Muscle layer of duodenum (tissue), 2 donors: ENCODE measurements around the gene DMKN.

Experiments used
- H3K27ac ChIP-seq: one replicate; pipeline ENCODE4 v1.7.0; 2013; ENCODE audit warnings: mild to moderate bottlenecking, low read length
- H3K27me3 ChIP-seq: one replicate; pipeline ENCODE4 v1.7.0; 2013; ENCODE audit warnings: low read depth, mild to moderate bottlenecking, control low read depth, low read length
- H3K36me3 ChIP-seq, 2 donors: one replicate each; pipeline ENCODE4 v1.7.0; 2013; ENCODE audit warnings: low read length in 2 of 2, control low read depth in 1 of 2, mild to moderate bottlenecking in 1 of 2; ENCODE audit not compliant: insufficient read depth in 2 of 2, control insufficient read depth in 1 of 2
- H3K4me1 ChIP-seq, 2 donors: one replicate each; pipeline ENCODE4 v1.7.0; 2013; ENCODE audit warnings: low read length in 2 of 2, mild to moderate bottlenecking in 2 of 2, control low read depth in 1 of 2, moderate library complexity in 1 of 2; ENCODE audit not compliant: insufficient read depth in 2 of 2, control insufficient read depth in 1 of 2
- H3K4me3 ChIP-seq, 2 donors: one replicate each; pipeline ENCODE4 v1.7.0; 2013; ENCODE audit warnings: low read length in 2 of 2, low read depth in 1 of 2, mild to moderate bottlenecking in 1 of 2
- H3K9me3 ChIP-seq, 2 donors: one replicate each; pipeline ENCODE4 v1.7.0; 2013; ENCODE audit warnings: low read length in 2 of 2, control low read depth in 1 of 2, mild to moderate bottlenecking in 1 of 2; ENCODE audit not compliant: control insufficient read depth in 1 of 2
- donor health status: healthy.

The DMKN gene

DNA sequence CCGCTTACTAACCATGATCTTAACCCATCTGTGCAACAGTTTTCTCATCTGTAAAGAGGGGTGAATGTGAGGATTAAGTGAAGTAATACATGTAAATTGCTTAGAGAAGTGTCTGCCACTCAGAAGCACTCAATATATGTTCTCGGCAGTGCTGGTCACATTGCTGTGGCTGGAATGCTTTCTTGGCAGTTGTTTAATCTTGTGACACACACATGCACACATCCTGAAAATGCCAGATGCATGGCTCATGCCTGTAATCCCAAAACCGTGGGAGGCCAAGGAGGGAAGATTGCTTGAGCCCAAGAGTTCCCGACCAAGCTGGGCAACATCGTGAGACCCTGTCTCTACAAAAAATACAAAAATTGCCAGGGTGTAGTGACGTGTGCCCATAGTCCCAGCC lies 4.9 kb upstream of the DMKN start:
- Histone ChIP-seq H3K9me3 (no peaks in the 10 kb centered on the region), H3K36me3 (no peaks in the 10 kb centered on the region), H3K27me3 (peaks cover 12% of the 10 kb centered on the region), H3K27ac (no peak overlapping the region), H3K4me3 (no peak overlapping the region), H3K4me1 (no peaks in the 10 kb centered on the region)

DNA sequence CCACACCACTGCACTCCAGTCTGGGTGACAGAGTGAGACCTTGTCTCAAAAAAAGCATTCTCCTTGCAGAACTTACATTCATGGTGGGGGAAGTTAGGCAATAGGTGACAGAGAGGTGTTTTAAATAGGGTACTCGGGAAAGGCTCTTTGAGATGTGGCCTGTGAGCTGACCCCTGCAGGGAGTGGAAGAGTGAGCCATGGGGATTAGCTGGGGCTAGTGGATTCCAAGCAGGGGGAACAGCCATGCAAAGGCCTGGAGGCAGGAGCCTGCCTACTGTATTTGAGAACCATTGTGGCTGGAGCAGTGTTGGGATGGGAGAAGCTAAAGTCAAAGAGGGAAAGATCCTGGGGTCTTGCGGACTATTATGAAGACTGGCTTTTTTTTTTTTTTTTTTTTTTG lies 3.9 kb upstream of the DMKN start:
- Histone ChIP-seq H3K4me3 (no peak overlapping the region), H3K4me1 (no peaks in the 10 kb centered on the region), H3K27ac (no peak overlapping the region), H3K9me3 (no peaks in the 10 kb centered on the region), H3K36me3 (no peaks in the 10 kb centered on the region), H3K27me3 (peaks cover 19% of the 10 kb centered on the region)

DNA sequence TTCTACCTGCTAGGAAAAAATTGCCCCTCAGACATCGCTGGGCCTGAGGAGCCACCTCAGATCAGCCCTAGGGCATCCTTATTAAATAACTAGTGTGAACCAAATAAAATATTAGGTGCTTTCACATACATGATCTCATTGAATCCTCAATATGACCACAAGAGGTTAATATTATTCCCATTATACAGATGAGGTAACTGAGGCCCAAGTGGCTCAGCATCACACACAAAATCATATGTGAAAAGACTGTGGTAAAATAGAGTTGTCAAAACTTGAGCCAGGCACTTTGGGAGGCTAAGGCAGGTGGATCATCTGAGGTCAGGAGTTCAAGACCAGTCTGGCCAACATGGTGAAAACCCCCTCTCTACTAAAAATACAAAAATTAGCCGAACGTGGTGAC lies 2.9 kb upstream of the DMKN start:
- Histone ChIP-seq H3K27me3 (peaks cover 19% of the 10 kb centered on the region), H3K9me3 (no peaks in the 10 kb centered on the region), H3K4me3 (no peak overlapping the region), H3K36me3 (no peaks in the 10 kb centered on the region), H3K4me1 (no peaks in the 10 kb centered on the region), H3K27ac (no peak overlapping the region)

DNA sequence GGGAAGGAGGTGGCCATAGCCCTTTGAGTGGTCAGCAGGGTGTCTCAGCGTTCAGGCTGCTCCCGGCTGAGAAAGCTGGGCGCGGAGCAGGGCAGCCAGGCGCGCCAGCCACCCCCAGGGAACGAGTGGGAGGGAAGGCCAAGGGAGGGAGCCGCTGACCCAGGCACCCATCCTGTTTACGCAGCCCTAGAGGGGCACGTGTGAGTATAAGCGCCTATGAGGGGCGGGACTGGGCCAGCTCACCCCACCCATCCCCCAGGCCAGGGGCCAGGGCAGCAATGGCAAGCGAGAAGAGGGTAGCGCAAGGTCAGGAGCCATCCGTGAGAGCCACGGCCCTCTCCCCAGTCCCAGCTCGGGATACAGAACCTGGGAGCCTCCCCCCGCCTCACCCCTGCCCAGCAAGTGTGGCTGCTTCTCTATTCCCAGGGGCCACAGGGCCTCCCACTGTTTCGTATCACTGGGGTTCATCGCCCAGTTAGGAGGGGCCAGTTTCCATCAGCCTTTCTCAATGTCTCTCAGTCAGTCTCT lies 897 bp upstream of the DMKN start:
- H3K9me3 ChIP-seq: no peaks in the 10 kb centered on the region
- no peak overlapping the region for H3K4me3 ChIP-seq
- H3K27me3 ChIP-seq: peaks cover 36% of the 10 kb centered on the region
- H3K4me1 ChIP-seq: peaks cover 0 to 12% of the 10 kb centered on the region in 2 donors
- H3K36me3 ChIP-seq: no peaks in the 10 kb centered on the region
- no peak overlapping the region for H3K27ac ChIP-seq

DNA sequence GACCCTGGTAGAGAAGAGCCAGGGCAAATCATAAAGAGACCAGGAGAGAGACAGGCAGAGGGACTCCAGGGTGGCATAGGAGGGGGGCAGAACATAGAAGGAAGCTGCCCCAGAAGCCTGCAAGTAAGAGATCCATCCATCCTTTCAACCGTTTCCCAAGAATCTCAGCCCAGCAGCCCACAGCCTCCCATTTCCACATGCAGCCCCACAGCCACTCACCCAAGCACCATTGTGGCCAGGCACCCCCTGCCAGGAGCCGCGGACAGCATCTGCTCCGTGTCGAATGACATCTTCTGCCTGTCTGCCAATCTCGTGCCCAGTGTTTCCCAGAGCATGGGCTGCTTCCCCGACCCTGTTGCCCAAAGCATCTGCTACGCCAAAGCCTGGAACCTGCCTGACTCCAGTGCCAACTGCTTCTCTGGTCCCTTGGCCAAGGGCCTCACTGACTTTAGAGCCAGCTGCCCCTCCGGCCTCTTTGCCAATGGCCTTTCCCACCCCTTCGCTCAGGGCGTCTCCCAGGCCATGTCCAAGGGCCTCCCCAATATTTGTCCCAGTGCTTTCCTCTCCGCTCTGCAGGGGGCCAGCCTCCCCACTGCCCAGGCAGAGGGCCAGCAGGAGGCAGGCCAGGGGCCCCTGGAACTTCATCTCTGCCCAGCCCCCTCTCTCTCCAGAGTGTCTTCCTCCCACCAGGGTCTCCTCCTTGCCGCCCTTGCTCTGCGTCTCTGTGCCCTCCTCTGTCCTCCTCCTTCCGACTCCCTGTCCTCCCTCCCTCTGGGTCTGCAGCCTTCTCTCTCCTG lies 420 bp downstream of the DMKN start:
- Histone ChIP-seq H3K27ac (no peak overlapping the region), H3K4me3 (no peak overlapping the region), H3K4me1 (peaks cover 0 to 12% of the 10 kb centered on the region in 2 donors), H3K9me3 (no peaks in the 10 kb centered on the region), H3K36me3 (no peaks in the 10 kb centered on the region), H3K27me3 (peaks cover 38% of the 10 kb centered on the region)

DNA sequence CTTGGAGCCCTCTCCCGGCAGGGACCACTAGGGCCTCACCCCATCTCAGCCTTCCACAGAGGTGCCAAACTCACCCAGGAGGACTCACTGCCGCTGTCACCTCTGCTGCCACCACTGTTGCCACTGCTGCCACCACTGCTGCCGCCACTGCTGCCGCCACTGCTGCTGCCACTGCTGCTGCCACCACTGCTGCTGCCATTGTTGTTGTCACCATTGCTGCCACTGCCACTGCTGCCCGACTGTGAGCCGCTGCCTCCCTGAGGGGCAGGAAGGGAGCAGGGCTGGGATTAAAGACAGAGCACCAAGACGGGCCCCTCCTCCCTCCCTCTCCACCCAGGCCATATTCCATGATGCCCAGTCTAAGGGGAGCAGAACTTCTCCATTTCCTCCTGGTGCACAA lies 2.1 kb downstream of the DMKN start:
- Histone ChIP-seq H3K9me3 (no peaks in the 10 kb centered on the region), H3K27ac (no peak overlapping the region), H3K27me3 (peaks cover 43% of the 10 kb centered on the region), H3K4me3 (no peak overlapping the region), H3K4me1 (peaks cover 0 to 12% of the 10 kb centered on the region in 2 donors), H3K36me3 (no peaks in the 10 kb centered on the region)

DNA sequence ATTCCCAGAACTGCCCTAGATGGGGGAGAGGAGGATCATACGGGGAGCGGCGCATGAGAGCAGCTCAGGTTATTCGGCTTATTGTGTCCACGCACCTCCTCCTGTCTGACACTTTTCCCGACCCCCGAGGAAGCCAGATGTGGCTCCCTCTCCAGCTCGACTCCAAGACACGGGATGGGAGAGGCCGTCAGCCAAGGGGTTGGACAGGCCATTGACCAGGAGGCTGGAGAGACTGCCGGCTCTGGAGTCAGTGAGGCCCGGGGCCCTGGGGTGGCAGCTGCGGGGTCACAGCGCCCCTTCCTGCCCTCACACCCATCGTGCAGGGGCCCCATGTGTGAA lies 2.9 kb downstream of the DMKN start:
- Histone ChIP-seq H3K4me3 (peak overlapping the region in 1 of 2 donors; percentile 48), H3K4me1 (peaks cover 0 to 12% of the 10 kb centered on the region in 2 donors), H3K36me3 (no peaks in the 10 kb centered on the region), H3K27me3 (peaks cover 43% of the 10 kb centered on the region), H3K27ac (no peak overlapping the region), H3K9me3 (no peaks in the 10 kb centered on the region)

DNA sequence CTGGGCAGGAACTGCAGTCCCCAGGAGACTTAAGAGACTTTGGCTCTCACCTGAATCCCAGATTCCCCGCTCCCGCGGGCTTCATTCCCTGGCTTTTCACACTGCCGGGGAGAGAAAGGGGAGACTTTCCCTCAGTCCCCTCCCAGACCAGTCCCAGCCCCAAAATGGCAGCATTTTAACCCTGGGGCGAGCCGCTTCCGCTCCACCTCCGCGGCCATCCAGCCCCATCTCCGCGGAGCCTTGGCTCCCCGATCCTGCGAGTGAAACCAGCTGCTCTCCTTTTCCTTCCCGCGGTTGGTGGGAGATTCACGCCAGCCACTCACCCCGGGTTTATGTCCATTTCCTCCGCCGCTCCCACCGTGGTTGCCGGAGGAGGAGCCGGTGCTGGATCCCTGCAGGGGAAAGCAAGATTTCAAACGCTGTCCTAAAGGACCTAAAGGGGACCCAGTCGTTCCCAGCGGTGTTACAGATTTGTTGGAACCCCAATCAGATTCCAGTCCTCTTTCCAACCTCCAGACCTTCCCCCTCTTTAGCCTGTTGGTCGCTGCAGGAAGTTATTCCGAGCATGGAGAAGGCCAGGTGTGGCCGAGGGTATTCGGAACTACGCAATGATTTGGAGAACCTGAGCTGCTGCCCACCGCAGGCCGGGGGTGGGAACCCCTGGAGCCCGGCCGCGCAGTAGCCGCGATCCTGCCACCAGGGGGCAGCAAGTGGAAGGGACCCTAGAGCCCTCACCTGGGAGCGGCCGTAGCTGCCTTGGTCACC lies 3.4 kb downstream of the DMKN start:
- H3K4me3 ChIP-seq: peak overlapping the region; percentile 48 to 52
- peaks cover 0 to 12% of the 10 kb centered on the region in 2 donors for H3K4me1 ChIP-seq
- H3K27ac ChIP-seq: no peak overlapping the region
- no peaks in the 10 kb centered on the region for H3K36me3 ChIP-seq
- H3K9me3 ChIP-seq: no peaks in the 10 kb centered on the region
- H3K27me3 ChIP-seq: peaks cover 43% of the 10 kb centered on the region

DNA sequence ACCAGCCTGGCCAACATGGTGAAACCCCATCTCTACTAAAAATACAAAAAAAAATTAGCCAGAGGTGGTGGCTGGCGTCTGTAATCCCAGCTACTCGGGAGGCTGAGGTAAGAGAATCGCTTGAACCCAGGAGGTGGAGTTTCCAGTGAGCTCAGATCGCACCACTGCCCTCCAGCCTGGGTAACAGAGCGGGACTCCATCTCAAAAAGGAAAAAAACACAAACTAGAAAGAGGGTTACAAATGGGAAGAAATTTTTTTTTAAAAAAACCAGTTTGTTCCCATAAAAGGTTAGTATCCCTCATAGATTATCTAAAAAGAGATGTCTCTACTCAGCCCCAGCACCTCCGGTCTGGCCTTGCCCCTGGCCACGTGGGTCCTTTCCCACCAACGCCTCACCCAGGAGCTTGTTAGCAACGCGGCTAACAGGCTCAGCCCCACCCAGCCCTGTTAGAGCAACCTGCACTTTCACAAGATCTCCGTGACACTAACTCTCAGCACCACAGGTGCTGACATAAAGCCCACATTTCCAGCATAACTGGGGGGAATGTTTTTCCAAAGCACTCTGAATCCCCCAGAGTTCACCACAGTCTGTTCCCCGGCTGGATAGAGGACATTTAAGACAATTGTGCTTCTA lies 4.3 kb downstream of the DMKN start:
- Histone ChIP-seq H3K36me3 (no peaks in the 10 kb centered on the region), H3K27me3 (peaks cover 39% of the 10 kb centered on the region), H3K4me3 (peak overlapping the region; percentile 48 to 52), H3K27ac (no peak overlapping the region), H3K4me1 (peaks cover 0 to 12% of the 10 kb centered on the region in 2 donors), H3K9me3 (no peaks in the 10 kb centered on the region)

DNA sequence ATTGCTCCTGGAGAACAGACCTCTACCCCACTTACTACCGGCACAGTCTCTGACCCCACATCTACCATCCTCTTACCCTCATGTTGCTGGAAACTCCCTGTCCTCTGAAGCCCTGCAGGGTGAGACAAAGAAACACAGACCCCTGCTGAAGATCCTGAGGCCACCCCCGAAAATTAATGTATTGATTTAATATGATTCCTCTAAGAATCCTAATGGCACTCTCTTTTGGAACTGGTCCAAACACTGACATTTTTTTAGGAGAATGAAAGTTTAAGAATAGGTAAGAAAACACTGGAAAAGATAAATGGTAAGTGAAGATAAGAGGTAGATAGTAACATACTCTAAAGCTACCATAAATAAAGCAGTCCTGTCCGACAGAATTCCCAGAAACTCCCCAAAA lies 5.3 kb downstream of the DMKN start:
- peaks cover 0 to 12% of the 10 kb centered on the region in 2 donors for H3K4me1 ChIP-seq
- no peak overlapping the region for H3K4me3 ChIP-seq
- H3K9me3 ChIP-seq: no peaks in the 10 kb centered on the region
- H3K27ac ChIP-seq: no peak overlapping the region
- H3K27me3 ChIP-seq: peaks cover 31% of the 10 kb centered on the region
- no peaks in the 10 kb centered on the region for H3K36me3 ChIP-seq

DNA sequence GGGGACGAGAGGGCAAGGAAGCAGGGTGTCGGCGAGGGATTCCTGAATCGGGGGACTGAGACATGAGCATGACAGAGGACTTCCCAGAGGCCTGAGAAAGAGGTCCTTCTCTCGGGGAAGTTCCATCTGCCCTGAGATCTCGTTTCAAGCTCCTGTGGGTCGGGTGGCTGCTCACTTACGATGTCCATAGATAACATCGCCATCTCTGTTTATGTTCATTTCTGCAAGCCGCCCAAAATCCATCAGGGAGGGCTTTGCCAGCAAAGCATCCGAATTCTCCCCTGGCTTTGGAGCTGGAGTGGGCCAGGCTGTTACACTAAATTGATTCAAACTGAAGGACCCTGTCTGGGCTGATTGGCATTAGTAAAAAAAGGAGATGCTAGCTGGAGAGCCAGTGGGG lies 5.9 kb downstream of the DMKN start:
- H3K27ac ChIP-seq: no peak overlapping the region
- no peaks in the 10 kb centered on the region for H3K36me3 ChIP-seq
- peaks cover 25% of the 10 kb centered on the region for H3K27me3 ChIP-seq
- no peak overlapping the region for H3K4me3 ChIP-seq
- peaks cover 0 to 12% of the 10 kb centered on the region in 2 donors for H3K4me1 ChIP-seq
- H3K9me3 ChIP-seq: no peaks in the 10 kb centered on the region
